ENCODE data around the gene ZNF362.

GRCh38 chr1:33335020-33335419 is 78.7 kb downstream of the ZNF362 start:
- TF ChIP-seq CTCF (IDR thresholded peaks at IDR 0.05) (no peak), POLR2A (IDR thresholded peaks at IDR 0.05) (peak in 1 of 4 donors; percentile 9)
